Measurements from ENCODE around the gene PTPRN2.

The PTPRN2 gene

DNA sequence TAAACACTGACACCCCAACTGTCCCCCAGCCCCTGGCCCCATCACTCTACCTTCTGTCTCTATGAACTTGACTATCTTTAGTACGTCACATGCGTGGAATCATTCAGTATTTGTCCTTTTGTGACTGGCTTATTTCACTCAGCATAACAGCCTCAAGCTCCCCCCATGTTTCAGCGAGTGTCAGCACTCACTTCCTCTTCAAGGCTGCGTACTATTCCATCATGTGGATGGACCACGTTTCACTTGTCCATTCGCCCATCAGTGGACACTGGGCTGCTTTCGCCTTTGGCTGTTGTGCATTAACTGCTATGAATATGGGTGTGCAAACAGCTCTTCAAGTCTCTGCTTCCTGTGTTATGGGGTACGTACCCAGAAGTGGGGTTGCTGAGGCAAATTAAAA lies 100.7 kb downstream of the PTPRN2 start:
- DNase-seq, result no peak

DNA sequence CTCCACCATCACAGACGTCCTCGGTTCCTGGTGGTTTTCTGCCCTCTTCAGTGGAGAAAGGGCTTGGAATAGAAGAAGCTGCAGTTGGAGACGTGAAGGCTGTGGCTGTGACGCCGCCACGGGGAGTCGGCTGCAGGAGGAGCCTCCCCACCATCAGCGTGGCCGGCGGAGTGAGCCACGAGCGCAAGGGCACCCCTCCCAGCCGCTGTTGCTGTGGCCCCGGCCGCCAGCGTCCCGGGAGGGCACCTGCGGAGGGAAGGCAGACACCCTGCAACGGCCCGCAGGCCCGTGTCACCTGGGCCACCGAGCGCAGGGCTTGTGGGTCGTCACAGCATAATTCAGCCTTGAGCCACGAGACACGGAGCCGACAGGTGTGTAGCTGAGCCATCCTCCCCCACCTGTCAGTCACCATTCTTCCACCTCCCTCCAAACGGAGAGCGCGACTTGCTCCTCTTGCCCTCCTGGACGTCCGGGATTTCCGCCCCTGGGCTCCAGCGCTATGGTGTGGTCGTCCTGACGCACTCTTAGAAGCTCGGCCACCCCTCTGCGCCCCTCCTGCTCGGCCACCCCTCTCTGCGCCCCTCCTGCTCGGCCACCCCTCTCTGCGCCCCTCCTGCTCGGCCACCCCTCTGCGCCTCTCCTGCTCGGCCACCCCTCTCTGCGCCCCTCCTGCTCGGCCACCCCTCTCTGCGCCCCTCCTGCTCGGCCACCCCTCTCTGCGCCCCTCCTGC lies 102.7 kb downstream of the PTPRN2 start:
- no peak for DNase-seq

DNA sequence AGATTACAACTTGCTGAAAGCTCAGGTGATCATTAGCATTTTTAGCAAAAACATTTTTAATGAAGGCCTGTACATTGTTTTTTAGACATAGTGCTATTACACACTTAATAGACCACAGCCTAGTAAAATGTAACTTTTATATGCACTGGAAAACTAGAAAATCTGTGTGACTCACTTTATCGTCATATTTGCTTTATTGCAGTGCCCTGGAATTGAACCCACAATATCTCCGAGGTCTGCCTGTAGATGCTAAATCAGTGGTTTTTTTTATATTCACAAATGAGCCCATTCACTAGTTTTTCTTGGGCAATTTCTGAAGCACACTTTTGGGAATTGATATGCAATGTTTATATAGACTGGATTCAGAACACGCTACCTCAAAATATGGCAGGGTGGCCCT lies 105.1 kb downstream of the PTPRN2 start:
- no peak for DNase-seq

DNA sequence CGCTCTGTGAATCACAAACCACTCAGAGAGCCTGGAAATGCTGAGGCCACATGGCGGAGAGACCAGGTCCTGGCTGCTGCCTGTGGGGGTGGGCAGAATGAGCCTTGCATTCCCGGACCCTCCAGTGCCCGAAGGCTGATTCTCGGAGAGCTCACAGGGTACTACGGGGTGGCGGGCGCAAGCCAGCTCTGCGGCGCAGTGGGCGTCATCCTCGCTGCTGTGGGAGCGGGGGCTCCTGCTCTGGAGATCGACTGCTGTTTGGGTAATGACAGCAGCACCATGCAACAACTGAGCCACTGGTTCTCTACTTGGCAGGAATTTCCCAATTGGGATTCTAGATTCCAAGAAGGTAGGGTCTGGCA lies 108.0 kb downstream of the PTPRN2 start:
- DNase-seq, result no peak

DNA sequence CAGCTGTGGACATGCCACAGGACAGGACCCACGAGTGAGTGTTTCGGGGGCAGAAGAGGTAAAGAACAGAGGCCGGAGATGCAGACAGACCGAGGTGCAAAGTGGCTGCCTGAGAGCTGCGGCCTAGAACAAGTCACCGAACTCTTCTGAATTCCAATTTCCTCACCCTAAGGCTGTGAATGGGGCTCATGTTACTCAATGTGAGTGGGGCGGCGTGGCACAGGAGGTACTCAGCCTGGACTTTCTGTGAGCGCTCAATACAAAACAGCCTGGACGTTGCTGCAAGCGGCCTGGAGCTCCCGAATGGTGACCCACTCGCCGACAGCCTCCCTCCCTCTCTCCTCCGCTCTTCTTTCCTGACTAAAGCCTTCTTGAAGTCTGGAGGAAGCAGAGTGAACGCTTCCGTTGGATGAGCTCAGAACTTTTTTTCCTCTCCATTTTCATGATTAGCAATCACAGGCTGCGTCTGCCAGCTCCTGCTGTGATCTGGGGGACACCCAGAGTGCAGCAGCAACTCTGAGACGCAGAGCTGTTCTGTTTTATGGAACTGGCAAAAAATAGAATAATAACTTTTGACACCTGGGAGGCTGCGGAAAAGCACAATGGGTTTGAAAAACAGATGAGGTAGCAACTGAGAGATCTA lies 108.5 kb downstream of the PTPRN2 start:
- no peak for DNase-seq

DNA sequence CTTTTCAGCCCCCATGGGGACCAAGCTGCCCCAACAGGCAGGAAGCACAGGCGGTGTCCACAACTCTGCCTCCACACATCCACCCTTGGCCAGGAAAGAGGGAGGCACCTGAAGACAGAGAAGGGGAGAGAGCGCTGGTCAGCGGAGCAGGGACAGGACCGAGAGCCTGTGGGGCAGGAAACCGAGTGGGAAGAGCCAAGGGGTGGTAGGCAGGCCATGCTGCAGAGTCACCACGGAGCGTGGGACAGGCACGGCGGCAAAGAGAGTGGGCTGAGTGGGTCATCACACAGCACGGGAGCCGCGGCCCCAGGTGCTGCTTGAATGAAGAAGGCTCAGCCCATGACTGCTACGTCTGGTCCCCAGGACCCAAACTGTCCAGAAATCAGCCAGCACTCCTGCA lies 109.8 kb downstream of the PTPRN2 start:
- DNase-seq, result no peak

DNA sequence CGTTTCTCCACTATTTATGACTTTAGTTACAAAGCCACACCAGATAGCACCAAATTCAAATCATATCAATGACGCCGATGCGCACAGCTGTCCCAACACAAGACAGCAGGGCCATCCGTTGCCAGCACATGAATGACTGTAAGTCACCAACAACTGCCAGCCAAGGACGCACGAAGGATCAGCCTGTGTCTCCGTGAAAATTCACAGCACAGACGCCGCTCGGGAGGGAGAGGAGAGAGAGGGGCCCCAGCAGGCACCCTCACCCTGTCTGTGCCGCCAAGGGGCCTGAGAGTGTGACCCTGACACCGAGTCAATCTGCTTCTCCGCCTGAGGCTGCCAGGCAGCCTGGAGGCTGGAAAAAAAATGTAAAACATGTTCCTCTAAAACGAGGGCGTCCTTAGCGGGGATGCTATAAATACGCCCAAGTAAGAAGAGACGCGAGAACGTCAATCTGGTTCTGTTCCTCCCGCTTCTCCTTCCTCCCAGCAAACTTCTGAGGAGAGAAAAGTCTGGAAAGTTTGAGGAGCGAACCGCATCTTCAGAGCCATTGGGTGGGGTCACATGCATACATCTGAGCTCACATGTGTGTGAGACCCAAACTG lies 111.2 kb downstream of the PTPRN2 start:
- DNase-seq, result no peak

DNA sequence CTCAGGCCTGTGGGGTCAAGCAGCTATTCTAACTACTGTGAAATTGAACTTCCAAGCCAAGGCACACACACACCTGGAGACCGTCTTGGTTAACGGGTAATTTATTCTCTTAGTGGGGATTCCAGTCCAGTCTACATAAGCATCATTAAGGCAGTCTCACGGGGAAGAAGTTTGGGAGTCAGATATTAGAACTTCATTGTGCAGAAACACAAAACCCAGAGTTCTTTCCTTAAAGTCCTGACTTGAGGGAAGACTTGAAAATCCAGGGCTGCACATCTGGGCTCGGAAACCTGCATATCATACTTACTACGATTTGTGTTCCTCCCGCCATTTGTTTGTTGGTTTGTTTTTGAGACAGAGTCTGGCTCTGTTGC lies 112.0 kb downstream of the PTPRN2 start:
- no peak for DNase-seq

DNA sequence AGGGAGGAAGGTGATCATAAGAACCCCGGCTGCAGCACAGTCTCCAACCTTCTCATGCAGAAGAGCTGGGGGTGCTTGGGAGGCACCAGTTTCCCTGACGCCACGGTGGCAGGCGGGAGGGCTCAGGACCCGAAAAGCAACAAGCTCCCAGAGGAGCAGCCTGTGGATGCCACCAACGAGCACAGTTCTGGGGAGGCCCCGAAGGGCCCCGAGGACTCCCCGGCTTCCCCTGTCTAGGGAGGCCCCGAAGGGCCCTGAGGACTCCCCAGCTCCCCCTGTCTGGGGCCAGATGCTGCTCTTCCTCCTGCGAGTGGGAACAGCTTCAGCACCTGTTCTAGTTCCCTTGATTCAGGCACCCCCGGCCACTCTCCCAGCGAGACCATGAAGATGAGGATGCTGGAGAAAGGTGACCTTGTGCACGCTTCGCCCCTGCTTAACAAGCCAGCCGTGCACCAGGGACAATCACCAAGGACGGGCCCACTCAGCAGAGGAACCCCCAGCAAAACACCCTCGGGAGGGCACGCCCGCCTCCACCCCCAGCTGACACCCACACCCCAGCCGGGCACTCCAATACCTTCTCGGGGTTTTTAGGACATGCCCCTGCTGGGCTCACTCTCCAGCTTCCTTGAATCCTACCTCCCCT lies 112.5 kb downstream of the PTPRN2 start:
- no peak for DNase-seq

DNA sequence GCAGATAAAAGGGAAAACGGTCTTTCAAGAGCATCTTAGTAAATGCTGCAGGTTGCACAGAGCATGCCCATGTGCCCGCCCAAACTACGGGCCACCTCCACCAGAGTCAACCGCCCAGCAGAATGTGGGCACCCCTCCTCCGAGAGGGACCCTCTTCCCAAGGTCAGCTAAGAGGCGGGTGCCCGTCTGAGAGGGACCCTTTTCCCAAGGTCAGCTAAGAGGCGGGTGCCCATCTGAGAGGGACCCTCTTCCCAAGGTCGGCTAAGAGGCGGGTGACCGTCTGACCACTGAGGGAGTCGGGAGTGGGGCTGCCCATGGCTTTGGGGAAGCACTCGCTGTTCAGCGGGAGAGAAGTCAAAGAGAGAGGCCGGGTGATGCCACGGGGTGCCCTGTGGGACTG lies 113.1 kb downstream of the PTPRN2 start:
- no peak for DNase-seq

DNA sequence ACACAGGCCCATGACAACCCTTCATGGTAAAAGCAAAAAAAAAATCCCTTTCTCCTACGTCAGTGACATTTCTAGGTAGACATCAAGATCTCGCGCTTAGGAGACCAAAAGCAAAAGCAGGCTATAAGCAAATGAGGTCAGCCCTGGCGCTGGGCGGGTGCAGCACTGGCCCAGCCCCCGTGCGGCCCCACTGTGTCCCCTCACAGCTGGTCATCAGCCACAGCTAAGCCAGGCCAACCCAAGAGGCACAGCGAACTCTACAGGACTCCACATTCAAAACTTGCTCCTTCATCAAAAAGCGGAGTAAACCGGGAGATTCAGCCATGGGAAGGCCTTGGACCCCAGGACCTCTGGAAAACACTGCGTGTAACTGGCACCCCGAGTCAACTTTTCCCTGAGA lies 113.7 kb downstream of the PTPRN2 start:
- no peak for DNase-seq

DNA sequence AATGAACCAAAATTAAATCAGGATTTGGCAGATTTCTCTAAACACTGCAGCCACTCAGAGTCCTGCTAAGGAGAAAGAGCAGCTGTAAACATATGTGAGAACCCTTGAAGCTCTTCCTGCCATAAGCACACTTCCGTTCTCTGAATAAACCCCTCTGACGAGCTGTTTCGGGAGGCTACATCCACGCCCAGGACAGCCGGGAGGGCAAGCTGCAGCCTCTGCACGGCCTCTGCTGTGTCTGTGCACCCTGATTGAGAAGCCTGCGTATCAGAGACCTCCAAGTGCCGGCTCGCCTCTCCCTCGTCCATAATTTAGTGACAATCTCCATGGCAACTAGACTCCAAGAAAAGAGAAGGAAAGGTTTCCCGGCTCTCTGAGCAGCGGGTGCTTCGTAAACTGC lies 114.4 kb downstream of the PTPRN2 start:
- no peak for DNase-seq

DNA sequence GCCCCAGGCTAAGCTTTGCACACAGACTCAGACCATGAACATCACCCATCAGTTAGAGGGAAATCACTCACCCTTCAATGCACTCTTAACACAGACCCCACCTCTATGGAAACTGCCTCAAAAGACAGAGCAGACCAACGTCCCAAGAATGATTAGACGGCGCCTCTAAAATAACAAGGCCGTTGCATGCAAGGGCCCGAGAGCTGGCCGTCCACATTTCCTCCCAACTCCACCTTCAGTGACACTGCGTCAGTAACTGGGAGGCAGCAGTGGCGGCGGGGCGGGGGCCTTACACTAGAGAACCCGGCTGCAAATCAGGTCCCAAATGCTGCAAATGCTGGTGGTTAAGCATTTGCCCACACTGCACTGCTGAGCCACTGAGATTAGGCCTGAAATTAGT lies 115.0 kb downstream of the PTPRN2 start:
- DNase-seq, result no peak

DNA sequence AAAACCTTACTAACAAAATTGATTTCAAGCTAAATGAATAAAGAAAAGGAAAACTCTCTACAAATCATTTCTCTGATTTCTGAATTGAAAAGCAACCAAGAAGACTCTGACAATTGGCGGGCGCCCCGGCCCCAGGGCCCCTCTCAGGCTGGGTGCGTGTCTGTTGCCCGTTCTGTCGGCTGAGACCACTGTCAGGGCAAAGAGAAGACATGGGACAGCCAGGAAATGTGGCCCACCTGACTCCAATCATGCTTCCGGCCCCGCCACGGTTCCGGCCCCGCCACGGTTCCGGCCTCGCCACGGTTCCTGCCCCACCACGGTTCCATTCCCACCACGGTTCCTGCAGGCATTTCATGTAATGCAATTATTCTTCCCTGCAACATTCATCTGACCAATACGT lies 115.9 kb downstream of the PTPRN2 start:
- no peak for DNase-seq

DNA sequence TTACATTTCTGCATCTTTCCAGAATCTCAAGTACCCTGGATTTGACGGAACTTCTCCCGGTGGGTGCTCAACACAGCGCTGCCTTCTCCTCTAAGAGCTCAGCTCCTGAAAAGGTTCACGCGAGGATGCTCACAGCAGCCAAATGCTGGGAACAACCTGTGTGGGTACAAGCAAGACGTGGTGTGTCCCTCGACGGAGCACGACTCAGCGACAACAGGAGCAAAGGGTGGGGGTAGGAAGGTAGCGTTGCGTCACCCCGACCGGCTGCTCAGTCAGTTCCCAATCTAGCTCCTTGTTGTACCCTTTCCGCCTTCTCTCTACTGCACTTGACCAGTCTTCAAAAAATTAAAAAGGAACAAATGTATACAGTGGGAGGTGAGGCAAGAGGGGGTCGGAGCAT lies 117.3 kb downstream of the PTPRN2 start:
- no peak for DNase-seq

DNA sequence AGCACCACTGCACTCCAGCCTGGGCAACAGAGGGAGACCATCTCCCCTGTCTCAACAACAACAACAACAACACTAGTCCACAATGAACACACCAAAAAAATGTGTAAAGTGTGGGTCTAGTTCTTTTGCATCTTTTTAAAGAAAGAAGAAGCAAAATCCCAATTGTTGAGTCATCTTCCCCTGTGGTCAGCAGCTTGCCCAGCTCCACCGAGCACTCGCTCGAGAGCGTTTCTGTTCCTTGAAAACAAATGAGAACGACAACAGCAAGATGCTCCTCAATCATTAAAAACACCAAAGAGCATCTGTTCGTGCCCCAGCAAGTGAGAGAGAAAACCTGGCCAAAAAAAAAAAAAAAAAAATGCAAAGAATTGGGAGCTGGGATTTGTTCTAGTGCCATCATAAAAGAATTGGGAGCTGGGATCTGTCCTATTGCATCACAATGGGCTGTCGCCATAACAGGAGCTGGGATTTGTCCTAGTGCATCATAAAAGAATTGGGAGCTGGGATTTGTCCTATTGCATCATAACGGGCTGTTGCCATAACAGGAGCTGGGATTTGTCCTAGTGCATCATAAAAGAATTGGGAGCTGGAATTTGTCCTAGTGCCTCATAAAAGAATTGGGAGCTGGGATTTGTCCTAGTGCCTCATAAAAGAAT lies 118.1 kb downstream of the PTPRN2 start:
- DNase-seq, result no peak

DNA sequence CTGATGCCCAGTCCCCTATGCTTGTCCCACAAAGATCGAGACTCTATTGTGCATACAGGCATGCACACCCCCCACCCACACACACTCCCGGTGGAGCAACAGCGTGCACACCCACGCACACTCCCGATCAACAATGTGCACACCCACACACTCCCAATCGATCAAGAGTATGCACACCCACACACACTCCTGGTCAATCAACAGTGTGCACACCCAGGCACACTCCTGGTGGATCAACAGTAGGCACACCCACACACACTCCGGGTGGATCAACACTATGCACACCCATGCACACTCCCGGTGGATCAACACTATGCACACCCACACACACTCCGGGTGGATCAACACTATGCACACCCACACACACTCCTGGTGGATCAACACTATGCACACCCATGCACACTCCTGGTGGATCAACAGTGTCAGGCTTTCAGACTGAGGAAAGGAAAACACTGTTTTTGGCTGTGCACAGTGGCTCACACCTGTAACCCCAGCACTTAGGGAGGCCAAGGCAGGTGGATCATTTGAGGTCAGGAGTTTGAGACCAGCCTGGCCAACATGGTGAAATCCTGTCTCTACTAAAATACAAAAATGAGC lies 118.8 kb downstream of the PTPRN2 start:
- DNase-seq, result no peak

DNA sequence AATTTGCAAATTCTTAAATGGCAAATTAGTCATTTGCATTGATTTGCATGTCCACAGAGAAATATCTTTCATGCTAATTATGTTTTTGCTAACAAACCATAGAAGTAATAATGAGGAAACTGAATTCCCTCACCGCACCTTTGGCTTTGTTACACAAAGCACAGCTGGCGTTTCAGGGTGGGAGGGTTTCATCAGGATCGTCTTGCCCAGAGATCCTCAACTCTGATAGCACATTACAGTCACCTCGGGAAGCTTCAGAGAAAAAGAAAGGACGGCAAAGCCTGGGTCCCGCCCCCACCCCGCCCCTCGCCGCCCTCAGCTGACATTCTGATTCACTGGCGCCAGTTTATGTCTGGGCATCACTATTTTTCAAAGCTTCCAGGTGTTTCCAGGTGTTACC lies 119.4 kb downstream of the PTPRN2 start:
- no peak for DNase-seq

DNA sequence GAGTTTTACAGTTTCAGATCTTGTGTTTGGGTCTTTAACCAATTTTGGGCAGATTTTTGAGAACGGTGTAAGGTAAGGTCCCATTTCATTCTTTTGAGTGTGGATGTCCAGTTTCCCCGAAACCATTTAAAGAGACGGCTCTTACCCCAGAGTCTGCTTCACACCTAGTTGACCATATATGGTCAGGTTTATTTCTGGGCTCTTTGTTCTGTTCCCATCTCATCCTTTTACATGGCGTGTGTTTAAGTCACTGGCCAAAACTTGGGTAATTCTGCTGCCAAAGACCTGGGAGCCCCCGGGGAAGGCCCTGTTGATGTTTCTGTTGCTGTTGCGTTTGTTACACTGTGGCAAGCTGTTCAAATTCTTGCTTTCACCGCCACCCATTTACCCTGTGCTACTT lies 120.1 kb downstream of the PTPRN2 start:
- DNase-seq, result no peak

DNA sequence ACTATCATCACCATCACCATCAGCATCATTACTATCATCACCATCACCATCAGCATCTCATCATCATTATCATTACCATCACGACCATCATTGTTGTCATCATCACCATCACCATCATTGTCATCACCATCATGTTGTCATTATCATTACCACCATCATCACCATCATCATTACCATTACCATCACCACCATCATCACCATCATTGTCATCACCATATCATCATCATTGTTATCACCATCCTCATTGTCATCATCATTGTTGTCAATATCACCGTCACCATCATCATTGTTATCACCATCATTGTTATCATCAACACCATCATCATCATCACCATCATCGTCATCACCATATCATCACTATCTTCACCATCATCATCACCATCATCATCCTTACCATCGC lies 124.3 kb downstream of the PTPRN2 start:
- DNase-seq, result no peak

DNA sequence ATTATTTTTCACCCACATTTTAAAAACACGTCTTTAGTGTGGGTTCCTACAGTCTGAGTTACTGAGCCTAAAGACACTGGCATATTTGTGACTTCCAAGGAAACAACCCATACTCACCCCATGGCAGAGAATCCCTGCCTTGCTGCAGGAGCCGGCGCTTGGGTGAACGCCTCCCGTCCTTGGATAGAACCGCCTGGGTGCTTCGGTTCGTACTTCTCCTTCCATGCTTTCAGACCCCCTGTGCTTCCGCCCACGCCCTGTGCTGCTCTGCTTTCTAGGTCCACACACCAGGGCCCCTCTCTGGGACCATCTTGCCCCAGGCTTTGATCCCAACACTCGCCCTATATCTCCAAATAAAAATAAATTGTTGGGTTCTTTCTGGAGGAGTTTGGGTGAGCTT lies 125.8 kb downstream of the PTPRN2 start:
- DNase-seq, result no peak

DNA sequence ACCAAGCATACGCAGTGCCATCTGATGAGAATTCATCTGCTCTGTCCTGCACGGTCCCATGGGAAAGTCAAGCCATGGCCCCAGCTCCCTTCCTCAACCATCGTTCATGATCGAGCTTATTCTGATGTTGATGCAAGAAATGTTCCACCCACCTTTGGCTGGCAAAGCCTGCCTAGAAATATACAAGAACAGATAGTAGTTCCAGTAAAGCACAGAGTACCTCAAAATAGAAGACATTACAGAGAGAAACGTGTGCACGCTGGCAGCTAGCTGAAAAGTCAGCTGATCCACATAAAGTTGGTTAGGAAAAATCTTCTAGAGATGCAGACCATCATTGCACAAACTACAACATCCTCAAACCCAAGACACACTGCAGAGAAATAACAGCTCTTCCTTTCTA lies 127.0 kb downstream of the PTPRN2 start:
- no peak for DNase-seq

DNA sequence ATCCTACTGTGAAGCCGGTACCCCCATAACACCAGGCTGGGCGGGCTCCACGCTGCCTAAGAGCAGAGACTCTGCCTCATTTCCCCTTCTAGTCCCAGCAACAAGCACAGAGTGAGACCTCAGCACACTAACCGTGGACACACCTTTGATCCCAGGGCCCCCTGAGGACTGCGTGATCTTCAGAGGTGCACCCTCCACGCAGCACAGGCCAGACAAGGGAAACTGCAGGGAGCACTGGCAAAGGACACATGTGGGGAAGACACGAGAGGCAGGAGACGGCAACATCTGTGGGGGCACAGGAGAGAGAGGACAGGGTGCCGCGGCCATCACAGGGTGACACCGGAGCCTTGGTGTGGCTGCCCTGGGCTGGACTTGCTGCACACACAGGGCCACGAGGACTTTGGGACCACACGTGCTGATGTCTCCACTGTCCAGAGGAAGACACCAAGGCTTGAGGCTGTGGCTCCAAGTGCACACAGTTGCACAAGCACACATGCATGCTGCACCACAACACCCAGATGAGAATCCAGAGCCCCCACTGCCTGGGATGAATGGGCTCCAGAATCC lies 128.8 kb downstream of the PTPRN2 start:
- no peak for DNase-seq
